ENCODE results near the gene DSTN.

The DSTN gene

GRCh38 chr20:17568045-17568788 is 1.7 kb upstream of the DSTN start:
- no peak for TF ChIP-seq CTCF (IDR thresholded peaks at IDR 0.05)
- DNase-seq (ENCODE audit: low spot score) = no peak
- Histone ChIP-seq H3K4me3 (peak overlapping the region; percentile 100), H3K27ac (peak overlapping the region; percentile 100)

- no peak for TF ChIP-seq CTCF (IDR thresholded peaks at IDR 0.05)
- peak; percentile 99 for DNase-seq (ENCODE audit: low spot score)
- H3K27ac ChIP-seq = peak overlapping the region; percentile 100
- H3K4me3 ChIP-seq = peak overlapping the region; percentile 100
Measured at GRCh38 chr20:17568972-17569521, 828 bp upstream of the DSTN start.

- DNase-seq (ENCODE audit: low spot score) = peak; percentile 86
- no peak for TF ChIP-seq CTCF (IDR thresholded peaks at IDR 0.05)
- Histone ChIP-seq H3K4me3 (peak overlapping the region; percentile 100), H3K27ac (peak overlapping the region; percentile 100)
Measured at GRCh38 chr20:17570347-17571152, 675 bp downstream of the DSTN start.

GRCh38 chr20:17571153-17571527 is 1.3 kb downstream of the DSTN start:
- H3K4me3 ChIP-seq = peak overlapping the region; percentile 100
- TF ChIP-seq CTCF (IDR thresholded peaks at IDR 0.05) = no peak
- H3K27ac ChIP-seq = peak overlapping the region; percentile 100
- no peak for DNase-seq (ENCODE audit: low spot score)

- no peak for TF ChIP-seq CTCF (IDR thresholded peaks at IDR 0.05)
- no peak for DNase-seq (ENCODE audit: low spot score)
- Histone ChIP-seq H3K27ac (peak overlapping the region; percentile 100), H3K4me3 (peak overlapping the region; percentile 100)
Measured at GRCh38 chr20:17572034-17572638, 2.3 kb downstream of the DSTN start.

GRCh38 chr20:17573463-17573862 is 3.6 kb downstream of the DSTN start:
- DNase-seq (ENCODE audit: low spot score) = no peak
- no peak for TF ChIP-seq CTCF (IDR thresholded peaks at IDR 0.05)
- Histone ChIP-seq H3K4me3 (peak overlapping the region; percentile 100), H3K27ac (peak overlapping the region; percentile 51 to 100)
